Astrocyte (in vitro differentiated cells and primary cell): Measurements from ENCODE around the gene DPY30.

ENCODE experiments used
- EZH2 ChIP-seq: IDR thresholded peaks from 2 replicates; pipeline ENCODE4 v1.6.1; 2012; ENCODE audit warnings: mild to moderate bottlenecking, low read length, inconsistent platforms; ENCODE audit not compliant: insufficient read depth
- TF ChIP-seq, protein P1 (sequence below): IDR thresholded peaks from 2 replicates; pipeline ENCODE4 v1.5.1; 2011; ENCODE audit warnings: low read depth, mild to moderate bottlenecking, inconsistent platforms, low read length, moderate library complexity; ENCODE audit not compliant: insufficient read depth

DNA sequence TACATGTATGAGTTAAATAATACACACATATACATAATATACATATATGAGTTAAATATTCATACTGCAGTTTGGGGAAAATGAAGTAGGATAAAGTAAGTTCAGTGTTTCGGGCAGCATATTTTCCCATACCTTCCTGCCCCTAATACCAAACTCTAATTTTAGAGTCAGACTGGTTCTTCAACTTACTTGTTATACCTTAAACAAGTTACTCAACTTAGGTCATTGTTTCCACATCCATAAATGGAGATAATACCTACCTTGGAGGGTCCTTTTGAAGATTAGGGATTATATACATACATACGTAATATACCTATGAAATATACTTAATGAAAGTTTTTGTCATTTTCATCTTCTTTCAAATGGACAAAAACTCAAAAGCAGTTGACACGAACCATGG is 37.2 kb downstream of the DPY30 start:
- TF ChIP-seq, protein P1, sequence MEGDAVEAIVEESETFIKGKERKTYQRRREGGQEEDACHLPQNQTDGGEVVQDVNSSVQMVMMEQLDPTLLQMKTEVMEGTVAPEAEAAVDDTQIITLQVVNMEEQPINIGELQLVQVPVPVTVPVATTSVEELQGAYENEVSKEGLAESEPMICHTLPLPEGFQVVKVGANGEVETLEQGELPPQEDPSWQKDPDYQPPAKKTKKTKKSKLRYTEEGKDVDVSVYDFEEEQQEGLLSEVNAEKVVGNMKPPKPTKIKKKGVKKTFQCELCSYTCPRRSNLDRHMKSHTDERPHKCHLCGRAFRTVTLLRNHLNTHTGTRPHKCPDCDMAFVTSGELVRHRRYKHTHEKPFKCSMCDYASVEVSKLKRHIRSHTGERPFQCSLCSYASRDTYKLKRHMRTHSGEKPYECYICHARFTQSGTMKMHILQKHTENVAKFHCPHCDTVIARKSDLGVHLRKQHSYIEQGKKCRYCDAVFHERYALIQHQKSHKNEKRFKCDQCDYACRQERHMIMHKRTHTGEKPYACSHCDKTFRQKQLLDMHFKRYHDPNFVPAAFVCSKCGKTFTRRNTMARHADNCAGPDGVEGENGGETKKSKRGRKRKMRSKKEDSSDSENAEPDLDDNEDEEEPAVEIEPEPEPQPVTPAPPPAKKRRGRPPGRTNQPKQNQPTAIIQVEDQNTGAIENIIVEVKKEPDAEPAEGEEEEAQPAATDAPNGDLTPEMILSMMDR: no peak
- TF ChIP-seq EZH2: no peak
